Measurements from ENCODE around the gene CCDC59. TPM values are rescaled to one million over a fixed set of nuclear protein-coding genes. Genes with fewer than 3 reads are reported as not detected.

The CCDC59 gene
- total and polyA plus RNA-seq, 8 donors, result 22.7 to 50.8 (median 47.9) TPM

DNA sequence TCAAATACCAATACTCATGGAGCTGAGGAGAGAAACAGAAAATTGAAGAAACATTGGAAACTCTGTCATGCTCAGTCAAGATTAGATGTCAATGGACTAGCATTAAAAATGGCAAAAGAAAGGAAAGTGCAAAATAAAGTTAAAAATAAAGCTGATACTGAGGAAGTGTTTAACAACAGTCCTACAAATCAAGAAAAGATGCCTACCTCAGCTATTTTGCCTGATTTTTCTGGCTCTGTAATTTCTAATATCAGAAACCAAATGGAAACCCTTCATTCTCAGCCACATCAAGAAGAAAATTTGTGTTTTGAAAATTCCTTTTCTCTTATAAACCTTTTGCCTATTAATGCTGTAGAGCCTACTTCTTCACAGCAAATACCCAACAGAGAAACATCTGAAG is 40.7 kb upstream of the CCDC59 start:
- H3K4me3 ChIP-seq, result no peak overlapping the region
- no peaks in the 10 kb centered on the region for H3K9me3 ChIP-seq
- no peak for DNase-seq
- H3K4me1 ChIP-seq, result no peaks in the 10 kb centered on the region
- intact Hi-C loops (cut with DNase I), result no loop called here
- no peak overlapping the region for H3K27ac ChIP-seq
- TF ChIP-seq, protein P1, sequence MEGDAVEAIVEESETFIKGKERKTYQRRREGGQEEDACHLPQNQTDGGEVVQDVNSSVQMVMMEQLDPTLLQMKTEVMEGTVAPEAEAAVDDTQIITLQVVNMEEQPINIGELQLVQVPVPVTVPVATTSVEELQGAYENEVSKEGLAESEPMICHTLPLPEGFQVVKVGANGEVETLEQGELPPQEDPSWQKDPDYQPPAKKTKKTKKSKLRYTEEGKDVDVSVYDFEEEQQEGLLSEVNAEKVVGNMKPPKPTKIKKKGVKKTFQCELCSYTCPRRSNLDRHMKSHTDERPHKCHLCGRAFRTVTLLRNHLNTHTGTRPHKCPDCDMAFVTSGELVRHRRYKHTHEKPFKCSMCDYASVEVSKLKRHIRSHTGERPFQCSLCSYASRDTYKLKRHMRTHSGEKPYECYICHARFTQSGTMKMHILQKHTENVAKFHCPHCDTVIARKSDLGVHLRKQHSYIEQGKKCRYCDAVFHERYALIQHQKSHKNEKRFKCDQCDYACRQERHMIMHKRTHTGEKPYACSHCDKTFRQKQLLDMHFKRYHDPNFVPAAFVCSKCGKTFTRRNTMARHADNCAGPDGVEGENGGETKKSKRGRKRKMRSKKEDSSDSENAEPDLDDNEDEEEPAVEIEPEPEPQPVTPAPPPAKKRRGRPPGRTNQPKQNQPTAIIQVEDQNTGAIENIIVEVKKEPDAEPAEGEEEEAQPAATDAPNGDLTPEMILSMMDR (IDR thresholded peaks at IDR 0.05), result no peak
- peaks cover 0 to 8% of the 10 kb centered on the region in 2 donors for H3K36me3 ChIP-seq
- no peak for ATAC-seq
- H3K27me3 ChIP-seq, result no peaks in the 10 kb centered on the region

DNA sequence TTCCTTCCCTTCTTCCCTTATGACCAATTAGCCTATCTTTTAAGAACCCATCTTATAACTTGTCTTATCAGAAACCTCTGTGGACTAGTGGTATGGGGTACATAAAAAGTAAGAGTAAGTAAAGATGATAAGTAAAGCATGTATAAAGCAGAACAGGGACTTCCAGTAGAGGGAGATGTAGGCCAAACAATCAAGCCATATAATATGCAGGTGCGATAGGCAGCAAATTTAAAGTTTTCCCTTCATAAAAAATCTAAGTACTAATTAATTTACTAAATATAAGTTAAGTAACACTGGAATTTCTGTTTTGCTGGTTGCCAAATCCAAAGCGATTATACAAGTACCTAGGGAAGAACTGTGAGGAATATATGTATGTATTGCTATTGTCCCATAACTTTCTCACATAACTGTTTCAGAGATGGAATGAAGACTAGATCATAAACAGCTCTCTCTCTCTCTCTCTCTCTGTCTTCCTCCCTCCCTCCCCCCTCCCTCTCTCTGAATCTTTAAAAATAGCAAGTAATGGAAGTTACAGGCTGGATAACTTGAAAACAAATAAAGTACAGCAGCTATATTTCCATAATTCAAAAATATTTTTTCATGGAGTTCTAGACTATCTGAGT is 25.9 kb upstream of the CCDC59 start:
- ATAC-seq (no peak), DNase-seq (peak in 1 of 4 donors; percentile 37)

DNA sequence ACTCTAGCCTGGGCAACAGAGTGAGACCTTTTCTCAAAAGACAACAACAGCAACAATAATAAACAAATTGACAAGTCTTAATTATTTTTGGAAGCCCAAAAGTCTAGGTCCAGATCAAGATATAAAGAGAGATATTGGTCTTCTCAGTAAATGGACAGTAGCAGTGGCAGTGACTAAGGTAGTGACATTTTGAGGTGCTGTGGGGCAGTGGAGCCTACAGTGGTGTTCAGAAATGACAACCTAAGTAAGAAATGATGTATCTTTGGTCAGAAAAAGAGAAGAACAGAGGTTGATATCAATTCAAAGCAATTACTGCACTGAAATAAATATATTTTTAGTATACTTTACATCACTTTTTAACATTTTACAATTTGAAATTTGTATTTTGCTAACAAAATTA is 20.8 kb upstream of the CCDC59 start:
- intact Hi-C loops (cut with DNase I), result no loop called here
- no peak for ATAC-seq
- TF ChIP-seq, protein P1 (IDR thresholded peaks at IDR 0.05), result no peak
- H3K4me3 ChIP-seq, result no peak overlapping the region
- peaks cover 0 to 14% of the 10 kb centered on the region in 2 donors for H3K9me3 ChIP-seq
- no peaks in the 10 kb centered on the region for H3K4me1 ChIP-seq
- no peaks in the 10 kb centered on the region for H3K27me3 ChIP-seq
- peaks cover 0 to 3% of the 10 kb centered on the region in 2 donors for H3K36me3 ChIP-seq
- no peak overlapping the region for H3K27ac ChIP-seq
- no peak for DNase-seq

More for the DNA sequence above, 25.9 kb upstream of the CCDC59 start:
- H3K27ac ChIP-seq, result no peak overlapping the region
- H3K9me3 ChIP-seq, result no peaks in the 10 kb centered on the region
- H3K27me3 ChIP-seq, result no peaks in the 10 kb centered on the region
- no peaks in the 10 kb centered on the region for H3K4me1 ChIP-seq
- intact Hi-C loops (cut with DNase I), result no loop called here
- TF ChIP-seq, protein P1 (IDR thresholded peaks at IDR 0.05), result peak in 1 of 2 donors; percentile 27
- no peak overlapping the region for H3K4me3 ChIP-seq
- no peaks in the 10 kb centered on the region for H3K36me3 ChIP-seq

DNA sequence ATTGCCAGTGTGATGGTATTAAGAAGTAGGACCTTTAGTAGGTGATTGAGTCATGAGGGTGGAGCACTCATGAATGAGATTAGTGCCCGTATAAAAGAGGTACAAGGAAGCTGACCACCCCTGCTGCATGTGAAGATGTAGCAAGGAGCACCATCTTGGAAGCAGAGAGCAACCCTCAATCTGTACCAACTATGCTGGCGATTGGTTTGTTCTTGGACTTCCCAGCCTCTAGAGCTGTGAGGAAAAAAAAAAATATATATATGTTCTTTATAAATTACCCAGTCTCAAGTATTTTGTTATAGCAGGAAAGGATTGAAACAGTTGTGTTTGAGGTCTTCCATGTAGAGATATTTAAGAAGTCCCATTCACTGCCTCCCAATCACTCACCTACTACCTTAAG is 17.0 kb upstream of the CCDC59 start:
- ATAC-seq (no peak), DNase-seq (no peak)
- H3K27me3 ChIP-seq, result no peaks in the 10 kb centered on the region
- H3K9me3 ChIP-seq, result peaks cover 0 to 19% of the 10 kb centered on the region in 2 donors
- peaks cover 0 to 8% of the 10 kb centered on the region in 2 donors for H3K36me3 ChIP-seq
- TF ChIP-seq, protein P1 (IDR thresholded peaks at IDR 0.05), result no peak
- H3K4me1 ChIP-seq, result no peaks in the 10 kb centered on the region
- H3K4me3 ChIP-seq, result no peak overlapping the region
- intact Hi-C loops (cut with DNase I), result no loop called here
- no peak overlapping the region for H3K27ac ChIP-seq

DNA sequence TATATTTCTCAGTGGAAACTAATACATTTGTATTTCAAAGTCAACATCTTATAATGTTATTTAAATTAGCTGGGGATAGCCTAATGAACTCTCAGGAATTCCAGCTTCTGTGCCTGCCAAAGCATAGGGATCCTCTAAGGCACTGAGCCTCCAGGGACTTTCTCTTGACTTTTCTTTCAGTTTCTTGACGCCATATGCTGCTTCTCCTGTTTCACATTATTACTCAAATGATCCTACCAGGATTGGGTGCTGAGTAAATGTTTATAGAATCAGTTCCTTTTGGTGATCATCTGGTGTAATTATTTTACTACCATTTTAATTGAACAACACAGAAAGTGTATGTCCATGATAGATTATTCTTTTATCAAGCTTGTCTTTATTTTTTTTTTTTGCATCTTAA is 8.0 kb upstream of the CCDC59 start:
- intact Hi-C loops (cut with DNase I), result no loop called here
- no peak for ATAC-seq

More for the DNA sequence above, 8.0 kb upstream of the CCDC59 start:
- Histone ChIP-seq H3K4me3 (no peak overlapping the region), H3K27me3 (no peaks in the 10 kb centered on the region), H3K4me1 (no peaks in the 10 kb centered on the region), H3K36me3 (no peaks in the 10 kb centered on the region), H3K27ac (no peak overlapping the region), H3K9me3 (peaks cover 0 to 5% of the 10 kb centered on the region in 2 donors)
- TF ChIP-seq, protein P1 (IDR thresholded peaks at IDR 0.05), result no peak
- DNase-seq, result peak in 2 of 4 donors; percentile 72 to 74
